ENCODE data around the gene BUD13.
A peak's percentile ranks its signal among the peaks of the same experiment; 100 is the strongest.

DNA sequence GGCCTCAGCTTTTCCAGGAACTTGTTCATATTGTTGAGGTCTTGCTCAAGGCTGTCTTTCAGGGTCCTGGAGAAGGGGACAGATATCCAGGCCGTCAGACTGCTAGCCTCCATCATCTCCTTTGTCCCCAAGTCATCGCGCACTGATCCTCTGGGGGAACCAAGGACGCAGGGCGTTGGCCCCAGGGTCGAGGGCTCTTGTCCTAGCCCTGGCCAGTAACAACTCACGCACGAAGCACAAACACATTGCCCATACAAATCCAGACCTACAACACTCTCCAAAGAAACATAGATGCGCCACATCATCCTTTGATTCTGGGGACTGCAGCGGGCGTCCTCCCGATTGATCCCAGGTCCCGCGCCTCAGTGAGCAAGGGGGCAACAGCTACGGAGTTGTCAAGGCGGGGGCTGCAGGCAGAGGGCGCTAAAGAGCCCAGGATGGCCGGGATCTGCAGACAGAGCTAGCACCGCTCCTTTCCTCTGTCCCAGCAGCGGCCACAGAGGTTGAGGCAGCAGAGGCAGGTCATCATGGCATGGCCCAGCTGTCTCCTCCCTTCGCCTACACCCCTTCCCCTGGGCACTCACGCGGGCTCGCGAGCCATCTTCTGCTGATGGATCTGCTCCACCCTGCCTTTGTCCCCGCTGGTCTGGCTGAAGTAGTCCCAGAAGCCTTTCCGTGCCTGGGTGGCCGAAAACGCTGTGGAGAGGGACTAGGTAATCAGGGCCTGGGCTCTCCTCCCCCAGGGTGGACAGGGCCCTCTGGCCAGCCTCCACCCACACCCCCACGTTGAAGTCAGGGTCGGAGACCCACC is 18.4 kb upstream of the BUD13 start:
- TF ChIP-seq, protein P1, sequence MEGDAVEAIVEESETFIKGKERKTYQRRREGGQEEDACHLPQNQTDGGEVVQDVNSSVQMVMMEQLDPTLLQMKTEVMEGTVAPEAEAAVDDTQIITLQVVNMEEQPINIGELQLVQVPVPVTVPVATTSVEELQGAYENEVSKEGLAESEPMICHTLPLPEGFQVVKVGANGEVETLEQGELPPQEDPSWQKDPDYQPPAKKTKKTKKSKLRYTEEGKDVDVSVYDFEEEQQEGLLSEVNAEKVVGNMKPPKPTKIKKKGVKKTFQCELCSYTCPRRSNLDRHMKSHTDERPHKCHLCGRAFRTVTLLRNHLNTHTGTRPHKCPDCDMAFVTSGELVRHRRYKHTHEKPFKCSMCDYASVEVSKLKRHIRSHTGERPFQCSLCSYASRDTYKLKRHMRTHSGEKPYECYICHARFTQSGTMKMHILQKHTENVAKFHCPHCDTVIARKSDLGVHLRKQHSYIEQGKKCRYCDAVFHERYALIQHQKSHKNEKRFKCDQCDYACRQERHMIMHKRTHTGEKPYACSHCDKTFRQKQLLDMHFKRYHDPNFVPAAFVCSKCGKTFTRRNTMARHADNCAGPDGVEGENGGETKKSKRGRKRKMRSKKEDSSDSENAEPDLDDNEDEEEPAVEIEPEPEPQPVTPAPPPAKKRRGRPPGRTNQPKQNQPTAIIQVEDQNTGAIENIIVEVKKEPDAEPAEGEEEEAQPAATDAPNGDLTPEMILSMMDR (IDR thresholded peaks at IDR 0.05 in 2 of 3, conservative IDR thresholded peaks at IDR 0.05 in 1 of 3; ENCODE audit: control insufficient read depth in 2 of 3, extremely low read depth in 1 of 3, insufficient read depth in 1 of 3, low read depth in 3 of 3, low read length in 3 of 3), result peak; percentile 76 to 92 (median 81)
- TF ChIP-seq BCL11A (IDR thresholded peaks at IDR 0.05; ENCODE audit: low read depth, low read length), result no peak
